NCI-H146 (cell line): Measurements from ENCODE around the gene USP2.

Source experiments
- DNase-seq: peaks from one replicate; lab custom pipeline; 2025; lab: John Stamatoyannopoulos, UW

Gene USP2

GRCh38 chr11:119377112-119377901 lies 4.2 kb downstream of the USP2 start:
- peak; percentile 22 for DNase-seq

DNA sequence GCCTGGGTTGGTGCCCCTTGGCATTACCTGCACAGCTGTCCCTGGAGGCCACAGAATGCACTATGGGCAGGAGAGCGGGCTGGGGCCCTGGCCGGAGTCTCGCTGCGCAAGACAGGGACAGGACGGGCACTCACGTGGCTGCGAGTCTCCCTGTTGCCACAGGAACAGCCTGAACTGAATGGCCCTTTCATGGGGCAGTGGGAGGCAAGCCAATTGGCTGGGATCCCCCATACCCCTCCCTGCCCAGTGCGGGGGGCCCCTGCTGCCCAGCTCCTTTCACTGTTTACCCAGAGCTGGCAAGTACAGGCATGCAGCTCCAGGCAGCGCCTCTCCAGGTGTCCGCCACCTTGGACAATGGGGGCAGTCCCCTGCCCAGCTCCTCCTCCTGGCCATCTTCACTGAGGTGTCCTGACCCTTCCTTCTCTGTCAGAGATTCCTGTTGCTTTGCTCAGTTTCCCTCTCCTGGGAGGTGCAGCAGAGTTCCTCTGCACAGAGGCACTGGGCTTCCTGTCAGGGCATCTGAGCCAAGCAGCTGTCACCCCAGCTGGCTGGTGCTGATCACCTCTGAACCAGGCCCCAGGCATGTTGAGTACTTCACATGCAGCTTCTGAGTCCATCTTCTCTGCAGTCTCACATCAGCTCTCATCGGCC lies 5.2 kb downstream of the USP2 start:
- DNase-seq = peak; percentile 98

DNA sequence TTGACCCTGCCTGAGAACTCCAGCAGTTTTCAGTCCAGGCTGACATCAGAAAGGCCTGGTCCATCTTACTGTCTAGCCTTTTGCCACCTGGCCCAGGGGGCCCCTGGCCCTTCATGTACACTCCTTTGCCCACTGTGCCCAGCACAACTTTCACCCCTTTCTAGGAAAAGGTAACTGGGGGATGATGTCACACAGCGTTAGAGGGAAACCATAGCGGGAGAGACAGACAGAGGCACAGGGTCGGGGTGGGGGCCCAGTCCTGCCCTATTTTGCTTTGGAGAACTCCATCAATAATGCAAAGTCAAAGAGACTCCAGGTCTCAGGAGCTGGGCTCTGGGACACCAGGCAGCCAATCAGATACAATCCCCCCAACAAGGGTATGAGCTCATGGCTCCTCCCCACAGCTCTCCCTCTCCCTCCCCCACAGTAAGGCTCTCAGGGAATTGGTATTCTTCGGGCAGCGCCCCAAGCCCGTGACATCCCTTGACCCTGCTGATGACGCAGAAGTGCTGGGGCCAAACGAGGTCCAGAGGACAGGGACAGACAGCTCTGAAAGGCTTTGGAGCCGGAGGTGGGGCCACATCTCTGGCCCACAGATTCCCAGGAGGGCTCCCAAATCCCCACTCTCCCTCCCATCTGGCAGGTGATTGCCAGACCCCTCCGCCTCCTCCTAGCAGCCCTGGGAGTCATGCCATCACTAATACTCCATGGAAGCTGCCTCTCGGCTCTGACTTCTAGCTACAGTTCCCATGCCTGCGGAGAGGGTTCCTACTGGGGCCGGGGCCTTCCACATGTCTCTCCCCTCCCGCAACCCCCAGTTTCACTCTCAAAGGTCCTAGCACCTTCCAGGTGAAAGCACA lies 5.9 kb downstream of the USP2 start:
- DNase-seq = peak; percentile 18

GRCh38 chr11:119374632-119375336 lies 6.7 kb downstream of the USP2 start:
- DNase-seq = no peak

DNA sequence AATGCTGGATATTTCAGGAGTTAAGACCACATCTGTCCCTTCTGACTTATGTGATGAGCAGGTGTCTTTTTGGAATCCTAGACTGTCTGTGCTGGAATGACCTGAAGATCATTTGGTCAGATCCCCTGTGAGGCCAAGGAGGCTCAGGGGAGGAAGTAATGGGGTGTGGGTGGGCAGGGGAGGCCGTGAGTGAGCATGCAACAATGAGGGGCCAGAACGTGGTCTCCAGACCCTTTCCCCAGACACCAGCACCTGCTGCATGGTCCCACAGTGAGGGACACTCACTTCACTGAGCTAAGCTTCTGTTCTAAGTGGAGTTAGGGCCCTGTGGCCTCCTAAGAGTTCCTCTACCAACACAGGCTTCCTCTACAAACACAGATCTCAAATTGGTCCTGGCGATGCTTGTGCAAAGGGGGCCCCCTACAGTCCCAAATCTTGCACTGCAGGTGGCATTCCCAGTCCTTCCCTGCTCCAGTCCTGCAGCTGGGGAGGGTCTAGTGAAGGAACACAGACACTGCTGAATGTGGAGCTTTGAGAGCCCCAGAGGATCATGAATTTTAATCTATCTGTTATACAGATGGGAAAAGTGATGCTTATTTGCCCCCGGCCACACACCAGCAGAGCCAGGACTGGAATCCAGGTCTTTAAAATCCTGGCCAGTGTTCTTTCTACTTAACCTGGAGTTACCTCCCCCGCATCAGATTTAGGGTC lies 7.4 kb downstream of the USP2 start:
- peak; percentile 74 for DNase-seq

GRCh38 chr11:119373059-119373920 lies 8.2 kb downstream of the USP2 start:
- no peak for DNase-seq

DNA sequence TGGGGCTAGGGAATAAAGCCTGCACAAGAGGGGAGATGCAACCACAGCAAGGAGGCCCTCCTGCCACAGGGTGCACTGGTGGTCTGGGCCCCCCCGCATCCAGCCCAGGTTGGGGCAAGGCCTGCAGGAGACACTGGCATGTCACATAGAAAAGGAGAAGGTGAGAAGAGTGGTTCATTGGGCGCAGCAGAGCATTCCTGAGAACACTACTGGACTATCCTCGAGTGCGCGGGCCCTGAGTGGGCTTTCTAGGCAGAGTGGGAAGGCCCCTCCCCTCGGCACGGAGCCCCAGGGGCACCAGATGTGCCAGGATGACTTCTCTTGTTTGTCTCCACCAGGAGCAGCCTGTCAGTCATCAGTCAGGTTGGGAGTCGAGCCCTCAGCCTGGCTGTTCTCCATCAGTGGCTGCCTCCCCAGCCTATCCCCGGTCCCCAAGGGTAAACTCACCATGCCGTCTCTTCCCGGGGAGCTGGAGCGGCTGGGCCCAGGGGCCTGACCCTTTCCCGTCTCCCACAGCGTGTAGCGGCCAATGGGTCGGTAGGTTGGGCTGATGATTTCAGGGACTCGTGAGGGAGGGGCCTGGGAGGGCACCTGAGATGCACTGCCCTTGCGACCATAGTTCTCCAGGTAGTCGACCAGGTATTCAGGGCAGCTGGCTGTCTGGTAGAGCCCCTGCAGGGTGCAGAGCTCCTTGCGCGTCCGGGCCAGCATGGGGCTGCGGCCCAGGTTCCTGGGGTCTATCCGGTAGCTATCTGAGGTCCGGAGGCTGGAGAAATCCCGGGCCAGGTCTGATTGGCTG lies 9.0 kb downstream of the USP2 start:
- DNase-seq = no peak

GRCh38 chr11:119371778-119372182 lies 9.7 kb downstream of the USP2 start:
- DNase-seq = peak; percentile 16

GRCh38 chr11:119371067-119371601 lies 10.4 kb downstream of the USP2 start:
- no peak for DNase-seq

DNA sequence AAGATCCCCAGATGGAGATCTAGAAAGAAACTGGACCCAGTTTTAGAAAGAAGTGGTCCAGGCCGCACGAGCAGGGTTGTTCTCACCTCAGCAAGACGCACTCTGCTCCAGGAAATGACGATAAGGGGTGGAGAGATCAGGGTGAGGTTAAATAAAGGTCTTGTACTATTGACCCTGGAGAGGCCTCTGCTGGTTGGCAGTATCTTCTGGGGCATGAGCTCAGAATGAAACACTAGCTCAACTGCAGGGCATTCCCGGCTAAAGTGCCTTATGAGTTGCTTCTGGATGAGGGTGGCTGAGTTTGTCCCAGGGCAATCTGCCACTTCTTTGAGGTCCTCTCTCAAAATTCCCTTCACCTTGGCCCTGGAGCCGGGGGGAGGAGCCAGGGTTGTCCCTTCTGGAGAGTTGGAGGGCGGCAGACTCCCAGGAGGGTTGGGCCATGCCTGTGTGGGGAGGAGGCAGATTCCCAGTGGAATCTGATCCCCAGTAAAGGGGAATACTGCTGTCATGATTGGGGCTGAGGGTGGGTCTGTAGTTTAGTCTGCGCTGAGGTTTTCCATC lies 10.9 kb downstream of the USP2 start:
- DNase-seq = no peak

DNA sequence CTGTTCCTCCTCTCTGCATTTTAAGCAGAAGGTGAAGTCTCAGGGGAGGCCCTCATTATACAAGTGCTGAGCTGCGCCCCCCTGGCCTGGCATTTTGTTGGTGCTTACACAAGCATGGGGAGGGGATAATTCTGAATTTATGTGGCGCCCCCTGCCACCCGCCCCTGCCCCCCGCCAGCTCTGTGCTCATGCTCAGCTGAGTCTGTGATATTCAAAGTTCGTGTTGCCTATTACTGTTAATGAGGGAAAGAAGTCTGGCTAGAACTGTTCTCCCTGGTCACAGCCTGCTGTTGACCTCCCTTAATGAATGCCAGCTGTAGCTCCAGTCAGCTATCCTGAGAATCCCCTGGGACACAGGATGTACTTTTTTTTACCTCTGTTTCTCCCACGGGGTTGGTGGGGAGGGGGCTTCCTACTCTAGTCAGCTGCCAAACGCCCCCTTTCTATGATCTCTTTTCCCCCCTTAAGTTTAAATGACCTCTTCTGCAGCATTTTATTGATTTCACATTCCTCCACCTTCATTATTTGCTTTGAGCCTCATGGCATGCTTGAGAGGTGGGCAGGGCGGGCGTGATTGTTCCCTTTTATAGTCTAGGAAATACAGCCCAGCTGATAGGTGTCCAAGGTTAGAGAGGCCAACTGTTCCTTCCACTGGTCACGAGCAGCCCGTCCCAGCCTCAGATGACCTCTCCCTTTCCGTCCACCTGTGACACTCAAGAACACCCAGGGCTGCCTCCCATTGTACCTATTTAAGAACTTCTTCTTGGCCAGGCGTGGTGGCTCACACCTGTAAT lies 12.2 kb downstream of the USP2 start:
- DNase-seq = no peak

GRCh38 chr11:119368121-119369034 lies 13.1 kb downstream of the USP2 start:
- DNase-seq = peak; percentile 27

DNA sequence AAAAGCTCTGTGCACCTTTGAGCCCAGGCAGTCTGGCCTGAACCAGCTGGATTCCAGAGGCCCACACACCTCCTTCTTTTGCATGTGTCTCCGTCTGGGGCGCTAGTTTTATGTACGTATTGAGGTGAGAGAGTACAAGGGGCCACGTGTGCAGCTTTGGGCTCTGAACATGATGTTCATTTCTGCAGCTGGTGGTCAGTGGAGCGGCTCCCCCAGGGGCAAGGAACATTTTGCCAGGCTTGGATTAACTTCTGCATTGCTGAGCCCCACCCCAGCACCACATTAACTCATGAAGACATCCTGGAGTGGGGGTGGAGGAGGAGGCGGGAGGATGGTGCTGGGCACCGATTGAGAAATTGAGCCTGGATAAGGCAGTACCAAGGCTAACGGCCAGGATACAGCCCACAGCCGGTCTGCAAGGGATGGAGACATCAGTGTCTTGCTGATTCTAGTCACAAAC lies 13.8 kb downstream of the USP2 start:
- DNase-seq = no peak

DNA sequence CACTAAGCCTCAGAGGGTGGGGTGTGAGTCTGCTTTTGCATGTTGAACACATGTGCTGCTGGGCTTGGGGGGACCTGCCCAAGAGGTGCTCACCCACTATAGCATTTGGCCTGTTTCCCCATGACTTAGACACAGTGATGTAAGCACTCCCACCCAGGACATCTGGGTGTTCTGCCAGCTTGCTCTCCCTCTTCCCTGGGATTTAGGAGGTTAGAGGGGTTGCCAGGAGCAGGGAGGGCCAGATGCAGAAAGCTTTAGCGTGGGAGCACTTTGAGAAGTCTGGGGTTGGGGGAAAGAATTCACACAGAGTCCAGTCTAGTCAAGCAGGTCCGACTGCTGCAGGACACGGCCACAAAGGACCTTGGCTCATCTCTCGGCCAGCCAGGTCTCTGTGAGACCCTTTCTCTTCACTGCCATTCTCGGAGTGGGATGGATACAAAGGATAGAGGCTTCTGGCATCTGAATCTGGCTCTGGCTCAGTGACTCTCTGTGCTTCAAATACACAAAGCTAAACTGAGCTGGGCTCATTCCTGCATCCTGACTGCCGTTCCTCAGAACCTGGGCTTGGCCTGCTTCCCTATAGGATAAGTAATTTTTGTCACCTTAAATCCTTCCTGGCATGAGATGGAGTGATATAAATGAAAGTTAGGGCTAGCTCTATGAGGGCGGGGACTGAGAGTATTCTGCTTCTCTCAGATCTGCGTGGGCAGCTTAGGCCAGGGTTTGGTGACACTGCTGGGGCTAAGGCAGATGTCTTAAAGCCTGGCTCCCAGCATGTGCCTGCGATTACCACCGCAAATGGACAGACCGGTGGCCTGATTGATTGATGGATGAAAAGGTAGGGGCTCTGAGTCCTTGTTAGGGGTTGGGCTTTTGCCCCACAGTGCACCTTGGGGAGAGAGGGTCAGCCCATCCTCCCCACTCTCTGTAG lies 14.5 kb downstream of the USP2 start:
- no peak for DNase-seq

GRCh38 chr11:119365071-119365591 lies 16.4 kb downstream of the USP2 start:
- DNase-seq = no peak
